Neural crest cell (in vitro differentiated cells): ENCODE results near the gene RAB11FIP5. TPM values are rescaled to one million over a fixed set of nuclear protein-coding genes. Genes with fewer than 3 reads are reported as not detected.

Source experiments
- DNase-seq: peaks from one replicate; pipeline ENCODE4 v3.0.0; 2021; ENCODE audit warnings: low read depth, mixed read lengths, low spot score
- H3K27ac Mint-ChIP-seq: one replicate; pipeline ENCODE4 v1.8.0; 2021; ENCODE audit warnings: mild to moderate bottlenecking, mixed read lengths; ENCODE audit not compliant: unreplicated experiment
- H3K27me3 Mint-ChIP-seq: 2 replicates; pipeline ENCODE4 v1.8.0; 2021; ENCODE audit warnings: low read depth, mild to moderate bottlenecking, mixed read lengths
- H3K36me3 Mint-ChIP-seq: 2 replicates; pipeline ENCODE4 v1.8.0; 2021; ENCODE audit warnings: low read depth, mild to moderate bottlenecking, mixed read lengths
- H3K4me1 Mint-ChIP-seq: 2 replicates; pipeline ENCODE4 v1.8.0; 2021; ENCODE audit warnings: mixed read lengths
- H3K4me3 Mint-ChIP-seq: one replicate; pipeline ENCODE4 v1.8.0; 2021; ENCODE audit warnings: mild to moderate bottlenecking, mixed read lengths
- H3K9me3 Mint-ChIP-seq: 2 replicates; pipeline ENCODE4 v1.8.0; 2021; ENCODE audit warnings: mixed read lengths
- total RNA-seq: library from RNA; stranded (reverse); gene quantifications from 2 replicates; pipeline ENCODE4 v1.2.1, GENCODE V29; 2021
- TF ChIP-seq, protein P1 (sequence below): fragments of 200-600 bp; sonication (generic); conservative IDR thresholded peaks from 2 replicates; pipeline ENCODE4 v1.5.0; 2021; ENCODE audit warnings: antibody characterized with exemption, mild to moderate bottlenecking

Gene RAB11FIP5
- total RNA-seq, 1 donor from 2014 or later: 6.7 TPM

DNA sequence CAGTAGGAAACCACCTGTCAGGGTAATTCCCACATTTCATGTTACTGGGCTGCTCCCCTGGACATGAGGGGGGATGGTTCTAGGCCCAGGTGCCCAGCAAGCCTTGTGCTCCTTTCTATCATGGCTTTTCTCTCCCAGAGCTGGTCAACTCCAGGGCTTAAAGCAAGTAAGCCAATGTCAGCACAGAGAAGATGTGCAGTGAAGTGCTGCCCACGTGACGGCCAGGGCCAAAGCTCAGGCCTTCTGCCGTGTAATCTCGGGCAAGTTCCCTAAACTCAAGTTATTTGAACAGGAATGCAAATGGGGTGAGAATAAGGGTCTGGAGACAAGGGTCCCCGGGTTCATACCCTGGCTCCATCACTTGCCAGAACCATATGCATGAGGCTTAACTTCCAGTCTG lies 57.8 kb downstream of the RAB11FIP5 start:
- Mint-ChIP-seq H3K4me3 (no peak overlapping the region), H3K27me3 (no peaks in the 10 kb centered on the region), H3K9me3 (peaks cover 10% of the 10 kb centered on the region), H3K36me3 (peaks cover 30% of the 10 kb centered on the region), H3K4me1 (peaks cover 25% of the 10 kb centered on the region), H3K27ac (no peak overlapping the region)
- TF ChIP-seq, protein P1, sequence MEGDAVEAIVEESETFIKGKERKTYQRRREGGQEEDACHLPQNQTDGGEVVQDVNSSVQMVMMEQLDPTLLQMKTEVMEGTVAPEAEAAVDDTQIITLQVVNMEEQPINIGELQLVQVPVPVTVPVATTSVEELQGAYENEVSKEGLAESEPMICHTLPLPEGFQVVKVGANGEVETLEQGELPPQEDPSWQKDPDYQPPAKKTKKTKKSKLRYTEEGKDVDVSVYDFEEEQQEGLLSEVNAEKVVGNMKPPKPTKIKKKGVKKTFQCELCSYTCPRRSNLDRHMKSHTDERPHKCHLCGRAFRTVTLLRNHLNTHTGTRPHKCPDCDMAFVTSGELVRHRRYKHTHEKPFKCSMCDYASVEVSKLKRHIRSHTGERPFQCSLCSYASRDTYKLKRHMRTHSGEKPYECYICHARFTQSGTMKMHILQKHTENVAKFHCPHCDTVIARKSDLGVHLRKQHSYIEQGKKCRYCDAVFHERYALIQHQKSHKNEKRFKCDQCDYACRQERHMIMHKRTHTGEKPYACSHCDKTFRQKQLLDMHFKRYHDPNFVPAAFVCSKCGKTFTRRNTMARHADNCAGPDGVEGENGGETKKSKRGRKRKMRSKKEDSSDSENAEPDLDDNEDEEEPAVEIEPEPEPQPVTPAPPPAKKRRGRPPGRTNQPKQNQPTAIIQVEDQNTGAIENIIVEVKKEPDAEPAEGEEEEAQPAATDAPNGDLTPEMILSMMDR: no peak
- no peak for DNase-seq

DNA sequence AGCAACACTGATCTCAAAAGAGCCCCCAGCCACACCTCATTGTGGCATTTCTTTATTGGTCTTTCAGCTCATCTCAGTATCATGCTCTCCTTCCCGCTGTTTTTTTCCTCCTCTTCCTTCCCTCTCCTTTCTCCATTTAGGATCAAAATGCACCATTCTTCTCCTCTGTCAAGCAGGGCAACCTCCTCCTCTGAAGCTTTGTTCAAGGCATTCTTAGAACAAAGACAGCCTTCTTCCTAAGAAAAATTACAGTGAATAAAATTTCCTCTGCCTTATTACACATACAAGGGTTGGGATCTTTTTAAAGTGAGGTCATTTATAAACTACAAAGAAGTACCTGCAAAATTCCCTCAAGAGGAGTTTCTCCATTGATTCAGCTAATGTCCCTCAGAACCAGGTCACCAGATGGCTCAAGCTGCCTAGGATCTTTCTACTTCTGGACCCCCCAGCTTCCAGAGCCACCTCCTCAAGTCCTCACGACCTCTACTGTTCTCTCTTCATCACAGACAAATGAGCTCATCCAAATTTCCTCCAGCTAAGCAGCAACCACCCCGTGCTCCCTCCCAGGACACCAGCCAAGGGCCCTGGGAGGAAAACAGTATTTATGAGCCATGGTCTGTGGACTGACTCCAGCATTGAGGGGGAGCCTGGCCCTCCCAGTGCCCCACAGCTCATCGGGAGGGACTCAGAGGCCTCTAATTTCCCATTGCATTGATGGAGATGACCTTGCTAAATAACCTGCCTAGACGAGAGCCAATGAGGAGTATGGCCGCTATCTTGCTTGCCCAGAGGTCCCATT lies 59.2 kb downstream of the RAB11FIP5 start:
- peaks cover 30% of the 10 kb centered on the region for H3K36me3 Mint-ChIP-seq
- TF ChIP-seq, protein P1: no peak
- H3K27ac Mint-ChIP-seq: peak overlapping the region; percentile 57

DNA sequence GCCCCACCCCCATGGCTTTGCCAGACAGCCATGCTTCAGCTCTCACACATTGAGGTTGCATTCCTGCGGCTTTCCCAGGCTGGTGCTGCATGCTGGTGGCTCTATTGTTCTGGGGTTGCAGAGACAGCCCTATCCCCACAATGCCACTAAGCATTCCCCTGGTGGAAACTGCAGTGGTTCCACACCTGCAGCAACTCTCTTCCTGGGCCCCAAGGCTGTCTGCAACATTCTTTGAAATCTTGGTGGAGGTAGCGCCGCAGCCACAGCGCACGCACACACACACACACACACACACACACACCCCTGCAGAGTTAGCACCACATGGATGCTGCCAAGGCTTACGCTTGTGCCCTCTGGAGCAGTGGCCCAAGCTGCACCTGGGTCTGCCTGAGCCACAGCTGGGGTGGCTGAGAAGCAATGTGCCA lies 62.6 kb downstream of the RAB11FIP5 start:
- no peak overlapping the region for H3K27ac Mint-ChIP-seq
- DNase-seq: no peak
- TF ChIP-seq, protein P1: no peak
- H3K4me1 Mint-ChIP-seq: peaks cover 32% of the 10 kb centered on the region
- H3K36me3 Mint-ChIP-seq: peaks cover 13% of the 10 kb centered on the region
- H3K9me3 Mint-ChIP-seq: peaks cover 3% of the 10 kb centered on the region
- H3K27me3 Mint-ChIP-seq: no peaks in the 10 kb centered on the region
- no peak overlapping the region for H3K4me3 Mint-ChIP-seq

More for the DNA sequence above, 59.2 kb downstream of the RAB11FIP5 start:
- peaks cover 32% of the 10 kb centered on the region for H3K4me1 Mint-ChIP-seq
- no peaks in the 10 kb centered on the region for H3K27me3 Mint-ChIP-seq
- DNase-seq: no peak
- H3K9me3 Mint-ChIP-seq: peaks cover 10% of the 10 kb centered on the region
- no peak overlapping the region for H3K4me3 Mint-ChIP-seq

DNA sequence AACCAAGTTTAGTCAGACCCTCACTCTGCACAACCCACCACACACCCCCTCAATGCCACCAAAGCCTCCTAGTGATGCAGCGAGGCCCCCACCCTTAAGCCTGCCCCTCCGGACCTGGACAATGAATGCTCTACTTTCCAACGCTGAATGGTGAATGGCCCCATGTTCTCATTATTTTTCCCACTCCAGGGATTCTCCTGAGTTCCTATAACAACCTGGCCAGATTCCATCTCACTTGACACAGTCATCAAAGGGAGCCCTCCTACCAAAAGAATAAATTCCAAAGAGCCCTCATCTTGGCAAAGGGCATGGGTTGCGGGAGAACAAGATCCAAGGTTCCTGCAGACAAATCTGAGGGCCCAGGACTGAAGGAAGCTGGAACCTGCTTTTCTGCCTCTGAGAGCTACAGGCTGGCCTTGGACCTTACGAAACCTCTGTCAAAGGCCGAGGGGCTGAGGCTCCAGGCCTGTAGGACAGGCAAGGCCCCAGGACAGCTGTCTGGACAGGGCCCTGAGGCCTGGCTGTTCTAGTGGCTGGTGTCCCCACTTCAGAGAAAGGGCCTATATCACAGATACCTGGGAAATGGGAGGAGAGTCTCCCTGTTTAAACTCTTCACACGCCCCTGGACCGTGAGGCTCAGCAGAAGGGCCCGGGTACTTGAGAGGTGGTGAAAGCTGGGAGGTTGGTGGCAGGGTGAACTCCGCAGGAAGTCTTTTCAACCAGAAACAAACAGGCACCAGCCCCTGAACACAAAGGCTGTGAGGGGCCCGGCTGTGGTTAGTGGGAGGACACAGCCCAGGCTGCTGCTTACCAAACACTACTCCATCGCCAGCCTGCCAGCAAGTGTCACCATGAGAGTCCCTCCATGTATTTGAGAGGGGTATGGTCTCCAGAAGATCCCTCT lies 68.6 kb downstream of the RAB11FIP5 start:
- H3K4me1 Mint-ChIP-seq: peaks cover 18% of the 10 kb centered on the region
- no peak overlapping the region for H3K4me3 Mint-ChIP-seq
- H3K9me3 Mint-ChIP-seq: no peaks in the 10 kb centered on the region
- H3K27me3 Mint-ChIP-seq: no peaks in the 10 kb centered on the region
- no peaks in the 10 kb centered on the region for H3K36me3 Mint-ChIP-seq
- DNase-seq: no peak
- TF ChIP-seq, protein P1: no peak
- peak overlapping the region; percentile 58 for H3K27ac Mint-ChIP-seq

DNA sequence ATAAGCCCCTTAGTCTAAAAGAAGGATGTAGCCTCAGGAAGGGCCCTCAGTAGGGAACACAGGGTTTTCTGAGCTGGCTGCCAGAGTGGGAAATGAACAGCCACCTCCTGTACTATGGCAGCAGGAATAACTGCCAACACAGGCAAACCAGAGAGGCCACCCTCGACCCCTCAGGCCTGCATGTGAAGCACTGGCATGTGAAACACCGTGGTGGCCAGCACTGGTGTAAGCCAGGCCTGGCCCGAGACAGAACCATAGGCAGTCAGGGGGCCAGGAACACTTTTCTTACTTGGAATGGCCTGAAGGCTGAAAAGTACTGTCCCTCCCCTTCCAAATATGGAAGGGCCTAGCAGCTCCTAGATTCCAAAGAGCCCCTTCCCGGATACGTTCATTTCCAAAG lies 69.5 kb downstream of the RAB11FIP5 start:
- DNase-seq: no peak
- peaks cover 18% of the 10 kb centered on the region for H3K4me1 Mint-ChIP-seq
- H3K27ac Mint-ChIP-seq: no peak overlapping the region
- no peaks in the 10 kb centered on the region for H3K9me3 Mint-ChIP-seq
- H3K27me3 Mint-ChIP-seq: no peaks in the 10 kb centered on the region
- TF ChIP-seq, protein P1: no peak
- no peaks in the 10 kb centered on the region for H3K36me3 Mint-ChIP-seq
- no peak overlapping the region for H3K4me3 Mint-ChIP-seq
